Measurements from ENCODE around the gene ACSM3. TPM values are rescaled to one million over a fixed set of nuclear protein-coding genes. Genes with fewer than 3 reads are reported as not detected.

The ACSM3 gene
- total and polyA plus RNA-seq, 9 of the 15 experiments (the other 6 are each of a cell fraction or from before 2014, with no cell fraction given) = 112 to 420 (median 182) TPM

DNA sequence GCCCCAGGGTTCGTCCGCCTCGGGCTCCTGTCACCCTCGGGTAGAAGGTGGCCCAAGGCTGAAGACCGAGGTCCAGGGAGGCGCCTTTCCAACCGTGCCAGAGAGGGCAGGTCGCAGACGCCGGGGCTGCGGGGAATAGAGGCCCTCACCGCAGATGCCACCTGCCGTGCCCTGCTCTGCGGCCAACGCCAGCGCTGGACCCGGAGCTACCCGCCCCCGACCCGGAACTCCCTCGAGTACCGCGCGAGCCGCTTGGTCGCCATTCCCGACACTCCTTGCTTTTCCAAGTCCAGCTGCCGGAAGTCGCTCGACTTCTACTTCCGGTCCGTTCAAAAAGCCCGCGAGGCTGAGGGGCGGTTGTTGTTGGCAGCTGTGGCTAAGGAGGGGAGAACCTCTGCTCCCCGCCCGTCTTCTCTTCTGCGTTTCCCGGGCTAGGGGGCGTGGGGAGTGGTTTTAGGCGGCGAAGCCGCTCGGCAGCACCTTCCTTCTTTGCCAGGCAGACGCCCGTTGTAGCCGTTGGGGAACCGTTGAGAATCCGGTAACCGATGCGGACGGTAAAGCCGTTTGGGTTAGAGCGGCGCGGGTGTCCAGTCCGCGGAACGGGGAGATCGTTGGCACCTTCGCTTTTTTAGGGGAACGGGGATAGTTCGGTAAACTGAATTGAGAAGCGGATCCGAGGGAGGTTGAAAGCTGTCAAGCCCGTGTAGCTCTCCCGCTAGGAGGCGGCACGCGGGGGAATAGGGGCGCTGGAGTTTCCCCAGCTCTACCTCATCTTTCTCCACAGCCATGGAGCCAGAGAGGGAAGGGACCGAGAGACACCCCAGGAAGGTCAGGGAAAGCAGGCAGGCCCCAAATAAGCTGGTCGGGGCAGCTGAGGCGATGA, 42.6 kb downstream of the ACSM3 start, which contains the start of the genes ERI2 and REXO5 (continued):
- TF ChIP-seq, protein P1, sequence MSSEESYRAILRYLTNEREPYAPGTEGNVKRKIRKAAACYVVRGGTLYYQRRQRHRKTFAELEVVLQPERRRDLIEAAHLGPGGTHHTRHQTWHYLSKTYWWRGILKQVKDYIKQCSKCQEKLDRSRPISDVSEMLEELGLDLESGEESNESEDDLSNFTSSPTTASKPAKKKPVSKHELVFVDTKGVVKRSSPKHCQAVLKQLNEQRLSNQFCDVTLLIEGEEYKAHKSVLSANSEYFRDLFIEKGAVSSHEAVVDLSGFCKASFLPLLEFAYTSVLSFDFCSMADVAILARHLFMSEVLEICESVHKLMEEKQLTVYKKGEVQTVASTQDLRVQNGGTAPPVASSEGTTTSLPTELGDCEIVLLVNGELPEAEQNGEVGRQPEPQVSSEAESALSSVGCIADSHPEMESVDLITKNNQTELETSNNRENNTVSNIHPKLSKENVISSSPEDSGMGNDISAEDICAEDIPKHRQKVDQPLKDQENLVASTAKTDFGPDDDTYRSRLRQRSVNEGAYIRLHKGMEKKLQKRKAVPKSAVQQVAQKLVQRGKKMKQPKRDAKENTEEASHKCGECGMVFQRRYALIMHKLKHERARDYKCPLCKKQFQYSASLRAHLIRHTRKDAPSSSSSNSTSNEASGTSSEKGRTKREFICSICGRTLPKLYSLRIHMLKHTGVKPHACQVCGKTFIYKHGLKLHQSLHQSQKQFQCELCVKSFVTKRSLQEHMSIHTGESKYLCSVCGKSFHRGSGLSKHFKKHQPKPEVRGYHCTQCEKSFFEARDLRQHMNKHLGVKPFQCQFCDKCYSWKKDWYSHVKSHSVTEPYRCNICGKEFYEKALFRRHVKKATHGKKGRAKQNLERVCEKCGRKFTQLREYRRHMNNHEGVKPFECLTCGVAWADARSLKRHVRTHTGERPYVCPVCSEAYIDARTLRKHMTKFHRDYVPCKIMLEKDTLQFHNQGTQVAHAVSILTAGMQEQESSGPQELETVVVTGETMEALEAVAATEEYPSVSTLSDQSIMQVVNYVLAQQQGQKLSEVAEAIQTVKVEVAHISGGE (CRISPR knock-in tag; IDR thresholded peaks at IDR 0.05) = peak in 2 of 3 experiments; percentile 3 to 91; a peak in 2 of 6 replicates
- TF ChIP-seq MEIS2 (IDR thresholded peaks at IDR 0.05; ENCODE audit: partially characterized antibody) (peak; percentile 16), KAT2B (IDR thresholded peaks at IDR 0.05; ENCODE audit: low read depth, low read length) (no peak), SIX5 (IDR thresholded peaks at IDR 0.05; ENCODE audit: borderline replicate concordance in 1 of 2, insufficient read depth in 1 of 2, low read depth in 1 of 2, low read length in 2 of 2) (no peak), KLF1 (tag; IDR thresholded peaks at IDR 0.05) (peak; percentile 70), STAT5B (CRISPR knock-in tag; IDR thresholded peaks at IDR 0.05) (no peak), ZNF551 (CRISPR knock-in tag; IDR thresholded peaks at IDR 0.05) (no peak), ETV1 (tag; conservative IDR thresholded peaks at IDR 0.05; ENCODE audit: low read depth) (peak; percentile 96), YY1 (IDR thresholded peaks at IDR 0.05; ENCODE audit: borderline replicate concordance in 1 of 3, control insufficient read depth in 1 of 3, extremely low read depth in 1 of 3, insufficient read depth in 3 of 3, insufficient read length in 1 of 3, insufficient replicate concordance in 2 of 3, low read depth in 1 of 3, low read length in 2 of 3) (peak; percentile 45 to 91 (median 83)), KLF16 (IDR thresholded peaks at IDR 0.05) (no peak), KDM4B (IDR thresholded peaks at IDR 0.05; ENCODE audit: borderline replicate concordance in 2 of 2, low read depth in 1 of 2) (peak in 1 of 2 experiments; percentile 86; a peak in 1 of 4 replicates), NFE2 (IDR thresholded peaks at IDR 0.05; ENCODE audit: low read depth) (no peak), POLR2B (IDR thresholded peaks at IDR 0.05; ENCODE audit: low read depth, partially characterized antibody) (peak; percentile 94)
- TF ChIP-seq, protein P2, sequence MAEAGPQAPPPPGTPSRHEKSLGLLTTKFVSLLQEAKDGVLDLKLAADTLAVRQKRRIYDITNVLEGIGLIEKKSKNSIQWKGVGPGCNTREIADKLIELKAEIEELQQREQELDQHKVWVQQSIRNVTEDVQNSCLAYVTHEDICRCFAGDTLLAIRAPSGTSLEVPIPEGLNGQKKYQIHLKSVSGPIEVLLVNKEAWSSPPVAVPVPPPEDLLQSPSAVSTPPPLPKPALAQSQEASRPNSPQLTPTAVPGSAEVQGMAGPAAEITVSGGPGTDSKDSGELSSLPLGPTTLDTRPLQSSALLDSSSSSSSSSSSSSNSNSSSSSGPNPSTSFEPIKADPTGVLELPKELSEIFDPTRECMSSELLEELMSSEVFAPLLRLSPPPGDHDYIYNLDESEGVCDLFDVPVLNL (CRISPR knock-in tag; IDR thresholded peaks at IDR 0.05; ENCODE audit: low read depth) = peak; percentile 99
- TF ChIP-seq, protein P3, sequence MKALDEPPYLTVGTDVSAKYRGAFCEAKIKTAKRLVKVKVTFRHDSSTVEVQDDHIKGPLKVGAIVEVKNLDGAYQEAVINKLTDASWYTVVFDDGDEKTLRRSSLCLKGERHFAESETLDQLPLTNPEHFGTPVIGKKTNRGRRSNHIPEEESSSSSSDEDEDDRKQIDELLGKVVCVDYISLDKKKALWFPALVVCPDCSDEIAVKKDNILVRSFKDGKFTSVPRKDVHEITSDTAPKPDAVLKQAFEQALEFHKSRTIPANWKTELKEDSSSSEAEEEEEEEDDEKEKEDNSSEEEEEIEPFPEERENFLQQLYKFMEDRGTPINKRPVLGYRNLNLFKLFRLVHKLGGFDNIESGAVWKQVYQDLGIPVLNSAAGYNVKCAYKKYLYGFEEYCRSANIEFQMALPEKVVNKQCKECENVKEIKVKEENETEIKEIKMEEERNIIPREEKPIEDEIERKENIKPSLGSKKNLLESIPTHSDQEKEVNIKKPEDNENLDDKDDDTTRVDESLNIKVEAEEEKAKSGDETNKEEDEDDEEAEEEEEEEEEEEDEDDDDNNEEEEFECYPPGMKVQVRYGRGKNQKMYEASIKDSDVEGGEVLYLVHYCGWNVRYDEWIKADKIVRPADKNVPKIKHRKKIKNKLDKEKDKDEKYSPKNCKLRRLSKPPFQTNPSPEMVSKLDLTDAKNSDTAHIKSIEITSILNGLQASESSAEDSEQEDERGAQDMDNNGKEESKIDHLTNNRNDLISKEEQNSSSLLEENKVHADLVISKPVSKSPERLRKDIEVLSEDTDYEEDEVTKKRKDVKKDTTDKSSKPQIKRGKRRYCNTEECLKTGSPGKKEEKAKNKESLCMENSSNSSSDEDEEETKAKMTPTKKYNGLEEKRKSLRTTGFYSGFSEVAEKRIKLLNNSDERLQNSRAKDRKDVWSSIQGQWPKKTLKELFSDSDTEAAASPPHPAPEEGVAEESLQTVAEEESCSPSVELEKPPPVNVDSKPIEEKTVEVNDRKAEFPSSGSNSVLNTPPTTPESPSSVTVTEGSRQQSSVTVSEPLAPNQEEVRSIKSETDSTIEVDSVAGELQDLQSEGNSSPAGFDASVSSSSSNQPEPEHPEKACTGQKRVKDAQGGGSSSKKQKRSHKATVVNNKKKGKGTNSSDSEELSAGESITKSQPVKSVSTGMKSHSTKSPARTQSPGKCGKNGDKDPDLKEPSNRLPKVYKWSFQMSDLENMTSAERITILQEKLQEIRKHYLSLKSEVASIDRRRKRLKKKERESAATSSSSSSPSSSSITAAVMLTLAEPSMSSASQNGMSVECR (CRISPR knock-in tag; IDR thresholded peaks at IDR 0.05) = peak; percentile 98

All from K562 (cell line).